ENCODE results near the gene PLXND1. TPM values are rescaled to one million over a fixed set of nuclear protein-coding genes. Genes with fewer than 3 reads are reported as not detected.

Gene PLXND1
- total RNA-seq, 1 experiment from 2014 or later, result 26.3 TPM

DNA sequence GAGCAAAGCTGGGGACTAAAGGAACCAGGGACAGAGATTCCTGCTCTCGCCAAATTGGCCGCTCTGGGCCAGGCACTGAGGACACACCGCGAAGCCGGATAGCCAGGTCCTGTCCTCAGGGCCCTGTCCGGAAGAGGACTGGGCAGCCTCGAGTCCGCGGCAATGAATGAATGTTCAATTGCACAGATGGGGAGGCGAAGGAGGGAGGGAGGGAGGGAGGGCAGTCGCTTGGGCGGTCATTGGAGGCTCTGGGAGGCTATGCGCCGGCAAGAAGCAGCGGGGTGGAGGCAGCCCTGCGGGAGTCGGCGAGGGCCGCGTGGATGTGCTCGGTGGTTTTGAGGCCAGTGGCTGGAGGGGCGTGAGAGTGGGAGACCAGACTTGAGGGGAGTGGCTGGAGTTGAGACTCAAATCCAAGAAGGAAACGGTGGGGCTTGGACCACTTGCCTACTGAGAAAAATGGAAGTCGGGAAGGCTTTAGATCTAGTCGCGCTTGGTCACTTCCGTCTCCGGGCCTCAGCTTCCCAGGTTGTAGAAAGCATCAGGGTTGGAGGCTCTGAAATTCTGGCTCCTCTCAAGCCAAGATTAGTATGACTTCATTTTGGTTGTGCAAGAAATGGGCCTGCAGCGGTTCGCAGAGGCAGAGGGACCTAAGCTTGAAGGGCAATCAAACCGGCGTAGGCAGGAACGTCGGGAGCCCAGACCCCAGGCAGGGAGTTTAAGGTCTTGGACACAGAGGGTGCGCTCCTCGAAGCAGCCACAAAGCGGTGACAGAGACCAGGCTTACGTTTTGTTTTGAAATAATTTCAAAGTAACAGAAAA lies 21.1 kb upstream of the PLXND1 start:
- TF ChIP-seq, protein P1, sequence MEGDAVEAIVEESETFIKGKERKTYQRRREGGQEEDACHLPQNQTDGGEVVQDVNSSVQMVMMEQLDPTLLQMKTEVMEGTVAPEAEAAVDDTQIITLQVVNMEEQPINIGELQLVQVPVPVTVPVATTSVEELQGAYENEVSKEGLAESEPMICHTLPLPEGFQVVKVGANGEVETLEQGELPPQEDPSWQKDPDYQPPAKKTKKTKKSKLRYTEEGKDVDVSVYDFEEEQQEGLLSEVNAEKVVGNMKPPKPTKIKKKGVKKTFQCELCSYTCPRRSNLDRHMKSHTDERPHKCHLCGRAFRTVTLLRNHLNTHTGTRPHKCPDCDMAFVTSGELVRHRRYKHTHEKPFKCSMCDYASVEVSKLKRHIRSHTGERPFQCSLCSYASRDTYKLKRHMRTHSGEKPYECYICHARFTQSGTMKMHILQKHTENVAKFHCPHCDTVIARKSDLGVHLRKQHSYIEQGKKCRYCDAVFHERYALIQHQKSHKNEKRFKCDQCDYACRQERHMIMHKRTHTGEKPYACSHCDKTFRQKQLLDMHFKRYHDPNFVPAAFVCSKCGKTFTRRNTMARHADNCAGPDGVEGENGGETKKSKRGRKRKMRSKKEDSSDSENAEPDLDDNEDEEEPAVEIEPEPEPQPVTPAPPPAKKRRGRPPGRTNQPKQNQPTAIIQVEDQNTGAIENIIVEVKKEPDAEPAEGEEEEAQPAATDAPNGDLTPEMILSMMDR (IDR thresholded peaks at IDR 0.05; ENCODE audit: insufficient read depth in 1 of 2, low read depth in 1 of 2, low read length in 1 of 2, severe bottlenecking in 1 of 2, unreplicated experiment in 1 of 2), result peak; percentile 74 to 95
- peak overlapping the region; percentile 85 for H3K4me3 ChIP-seq (ENCODE audit: low read depth, low read length)
- Mint-ChIP-seq H3K4me1 (ENCODE audit: low read depth, unreplicated experiment) (peaks cover 11% of the 10 kb centered on the region), H3K27ac (ENCODE audit: unreplicated experiment) (peak overlapping the region; percentile 98), H3K4me3 (ENCODE audit: unreplicated experiment) (peak overlapping the region; percentile 97), H3K36me3 (ENCODE audit: insufficient read depth, unreplicated experiment) (peaks cover 16% of the 10 kb centered on the region), H3K9me3 (ENCODE audit: unreplicated experiment) (no peaks in the 10 kb centered on the region), H3K27me3 (ENCODE audit: insufficient read depth, unreplicated experiment) (no peaks in the 10 kb centered on the region)
- ChIA-PET POLR2A (no interaction called here), CTCF (interaction anchor here (0.6 to 3.3 kb wide), 12 partner anchors 19 to 326 kb away, joined by 3 to 38 read pairs (median 4); no protein-coding TSS in a partner anchor)
- intact Hi-C loops (cut with micrococcal nuclease; ENCODE audit: unreplicated experiment), result loop anchor here (1.0 to 5.0 kb wide), 7 partner anchors 23 to 307 kb away; partner anchors contain the start of gene TMCC1
- H3K4me1 ChIP-seq, result peaks cover 15% of the 10 kb centered on the region
- no peaks in the 10 kb centered on the region for H3K9me3 ChIP-seq
- DNase-seq, result peak; percentile 83 to 86
- H3K27me3 ChIP-seq (replicated peaks; ENCODE audit: control insufficient read depth, insufficient read depth, low read length), result no peaks in the 10 kb centered on the region
- no peaks in the 10 kb centered on the region for H3K36me3 ChIP-seq (ENCODE audit: control insufficient read depth, insufficient read depth, low read length)
- BruUV-seq (replicated peaks), result TSS peak; percentile 71

DNA sequence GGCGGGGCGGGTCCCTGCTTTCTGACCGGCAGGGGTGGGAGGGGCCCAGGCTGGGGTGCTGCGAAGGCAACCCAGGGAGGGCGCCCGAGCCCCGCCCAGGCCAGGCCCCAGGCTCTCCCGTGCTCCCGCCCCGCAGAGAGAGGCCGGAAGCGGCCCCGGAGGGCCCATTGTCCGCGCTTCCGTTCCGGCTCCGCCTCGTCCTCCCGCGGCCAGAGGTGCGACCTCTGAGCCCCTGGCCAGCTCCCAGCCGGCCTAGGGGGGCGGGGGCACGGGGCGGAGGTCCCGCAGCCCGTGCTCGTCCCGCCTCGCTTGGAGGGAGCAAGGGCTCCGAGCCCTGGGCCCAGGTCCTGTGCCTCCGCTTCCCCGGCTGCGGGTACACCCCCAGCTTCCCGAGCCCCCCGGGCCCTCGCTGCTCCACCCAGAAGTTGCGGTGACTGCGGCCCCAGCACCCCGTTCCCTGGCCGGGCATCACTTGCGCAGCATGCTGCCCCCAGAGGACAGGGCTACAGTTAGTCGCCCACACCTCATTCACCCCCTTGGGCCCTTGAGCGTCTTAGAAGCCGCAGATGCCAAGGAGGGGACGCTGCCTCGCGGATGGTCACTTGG lies 20.4 kb upstream of the PLXND1 start:
- intact Hi-C loops (cut with micrococcal nuclease; ENCODE audit: unreplicated experiment), result loop anchor here (1.0 to 5.0 kb wide), 4 partner anchors 22 to 266 kb away; partner anchors contain the start of gene TMCC1
- no TSS peak for BruUV-seq (replicated peaks)
- Mint-ChIP-seq H3K27me3 (ENCODE audit: insufficient read depth, unreplicated experiment) (no peaks in the 10 kb centered on the region), H3K4me1 (ENCODE audit: low read depth, unreplicated experiment) (peaks cover 11% of the 10 kb centered on the region), H3K36me3 (ENCODE audit: insufficient read depth, unreplicated experiment) (peaks cover 20% of the 10 kb centered on the region), H3K4me3 (ENCODE audit: unreplicated experiment) (peak overlapping the region; percentile 97), H3K27ac (ENCODE audit: unreplicated experiment) (peak overlapping the region; percentile 98), H3K9me3 (ENCODE audit: unreplicated experiment) (no peaks in the 10 kb centered on the region)
- H3K4me3 ChIP-seq (ENCODE audit: low read depth, low read length), result peak overlapping the region; percentile 85
- no peaks in the 10 kb centered on the region for H3K36me3 ChIP-seq (ENCODE audit: control insufficient read depth, insufficient read depth, low read length)
- H3K4me1 ChIP-seq, result peaks cover 15% of the 10 kb centered on the region
- CTCF ChIA-PET, result interaction anchor here (0.6 to 3.3 kb wide), 8 partner anchors 10 to 315 kb away, joined by 3 to 38 read pairs (median 6); no protein-coding TSS in a partner anchor
- no peaks in the 10 kb centered on the region for H3K27me3 ChIP-seq (replicated peaks; ENCODE audit: control insufficient read depth, insufficient read depth, low read length)
- TF ChIP-seq, protein P1 (IDR thresholded peaks at IDR 0.05; ENCODE audit: insufficient read depth in 1 of 2, low read depth in 1 of 2, low read length in 1 of 2, severe bottlenecking in 1 of 2, unreplicated experiment in 1 of 2), result peak in 1 of 2 experiments; percentile 16
- POLR2A ChIA-PET, result interaction anchor here (0.6 to 1.0 kb wide), 8 partner anchors 38 to 485 kb away, joined by 3 to 7 read pairs (median 7); partner anchors contain the start of genes IFT122 and MBD4
- no peaks in the 10 kb centered on the region for H3K9me3 ChIP-seq
- DNase-seq, result peak; percentile 93 to 95

Data from Caco-2 (cell line).